NCI-H82 treated with DMSO at 0.1 percent for 48 hours (cell line): ENCODE data around the gene TENM4.
A peak's percentile ranks its signal among the peaks of the same experiment; 100 is the strongest.

ENCODE experiments used
- DNase-seq: peaks from one replicate; lab custom pipeline; 2025; ENCODE audit not compliant: unreplicated experiment; lab: John Stamatoyannopoulos, UW

The TENM4 gene

GRCh38 chr11:79309407-79309806, 131.4 kb downstream of the TENM4 start:
- no peak for DNase-seq

GRCh38 chr11:79308429-79308828, 132.4 kb downstream of the TENM4 start:
- no peak for DNase-seq

- DNase-seq: no peak
Measured at GRCh38 chr11:79304599-79305212, 136.1 kb downstream of the TENM4 start.

- no peak for DNase-seq
Measured at GRCh38 chr11:79296141-79296540, 144.7 kb downstream of the TENM4 start.

GRCh38 chr11:79294845-79295731, 145.7 kb downstream of the TENM4 start:
- no peak for DNase-seq

GRCh38 chr11:79291948-79292347, 148.9 kb downstream of the TENM4 start:
- no peak for DNase-seq

GRCh38 chr11:79290761-79291160, 150.1 kb downstream of the TENM4 start:
- no peak for DNase-seq

- DNase-seq: no peak
Measured at GRCh38 chr11:79287952-79288351, 152.9 kb downstream of the TENM4 start.

- DNase-seq: no peak
Measured at GRCh38 chr11:79285756-79286155, 155.1 kb downstream of the TENM4 start.

GRCh38 chr11:79276736-79277325, 164.0 kb downstream of the TENM4 start:
- no peak for DNase-seq

GRCh38 chr11:79274636-79275331, 166.0 kb downstream of the TENM4 start:
- no peak for DNase-seq

GRCh38 chr11:79273781-79274180, 167.0 kb downstream of the TENM4 start:
- no peak for DNase-seq

GRCh38 chr11:79269611-79270307, 171.1 kb downstream of the TENM4 start:
- DNase-seq: no peak

- no peak for DNase-seq
Measured at GRCh38 chr11:79266396-79266795, 174.4 kb downstream of the TENM4 start.

GRCh38 chr11:79265756-79266322, 175.0 kb downstream of the TENM4 start:
- no peak for DNase-seq

GRCh38 chr11:79264284-79264683, 176.5 kb downstream of the TENM4 start:
- DNase-seq: no peak

- DNase-seq: no peak
Measured at GRCh38 chr11:79263001-79263400, 177.8 kb downstream of the TENM4 start.

- DNase-seq: no peak
Measured at GRCh38 chr11:79262221-79262620, 178.6 kb downstream of the TENM4 start.

GRCh38 chr11:79261684-79262083, 179.1 kb downstream of the TENM4 start:
- DNase-seq: no peak

- no peak for DNase-seq
Measured at GRCh38 chr11:79259800-79260199, 181.0 kb downstream of the TENM4 start.

GRCh38 chr11:79258576-79258975, 182.3 kb downstream of the TENM4 start:
- peak; percentile 65 for DNase-seq
